Stimulated activated memory B cell treated with anti-CD40 and anti-IgM and Interleukin-4, amounts not matched to agents 10 μg/mL and 1 μg/mL and 100 μg/mL, for 72 hours (primary cell): ENCODE measurements around the gene LPCAT4.

Source experiments
- ATAC-seq: fragments of 150-1000 bp; cut with Tn5 transposase; 2 replicates; pipeline ENCODE4 v1.10.0; 2021
- H3K27ac Mint-ChIP-seq: one replicate; pipeline ENCODE4 v1.8.0; 2022; ENCODE audit warnings: mild to moderate bottlenecking, mixed read lengths
- H3K27me3 Mint-ChIP-seq: one replicate; pipeline ENCODE4 v1.8.0; 2022; ENCODE audit warnings: mixed read lengths
- H3K36me3 Mint-ChIP-seq: one replicate; pipeline ENCODE4 v1.8.0; 2022; ENCODE audit warnings: mixed read lengths
- H3K4me1 Mint-ChIP-seq: one replicate; pipeline ENCODE4 v1.8.0; 2022; ENCODE audit warnings: mixed read lengths
- H3K4me3 Mint-ChIP-seq: one replicate; pipeline ENCODE4 v1.8.0; 2022; ENCODE audit warnings: mild to moderate bottlenecking, moderate library complexity, mixed read lengths
- H3K9me3 Mint-ChIP-seq: one replicate; pipeline ENCODE4 v1.8.0; 2022; ENCODE audit warnings: mixed read lengths

The LPCAT4 gene

GRCh38 chr15:34370129-34370528 is 3.1 kb upstream of the LPCAT4 start:
- no peak for ATAC-seq

GRCh38 chr15:34366271-34367065 is 528 bp downstream of the LPCAT4 start:
- Mint-ChIP-seq H3K4me1 (peaks cover 27% of the 10 kb centered on the region), H3K27me3 (no peaks in the 10 kb centered on the region), H3K27ac (peak overlapping the region; percentile 89), H3K9me3 (no peaks in the 10 kb centered on the region), H3K36me3 (peaks cover 17% of the 10 kb centered on the region), H3K4me3 (peak overlapping the region; percentile 95)
- ATAC-seq: no peak

More at GRCh38 chr15:34370129-34370528, 3.1 kb upstream of the LPCAT4 start:
- Mint-ChIP-seq H3K27ac (peak overlapping the region; percentile 89), H3K36me3 (no peaks in the 10 kb centered on the region), H3K27me3 (no peaks in the 10 kb centered on the region), H3K4me3 (no peak overlapping the region), H3K4me1 (peaks cover 27% of the 10 kb centered on the region), H3K9me3 (no peaks in the 10 kb centered on the region)

DNA sequence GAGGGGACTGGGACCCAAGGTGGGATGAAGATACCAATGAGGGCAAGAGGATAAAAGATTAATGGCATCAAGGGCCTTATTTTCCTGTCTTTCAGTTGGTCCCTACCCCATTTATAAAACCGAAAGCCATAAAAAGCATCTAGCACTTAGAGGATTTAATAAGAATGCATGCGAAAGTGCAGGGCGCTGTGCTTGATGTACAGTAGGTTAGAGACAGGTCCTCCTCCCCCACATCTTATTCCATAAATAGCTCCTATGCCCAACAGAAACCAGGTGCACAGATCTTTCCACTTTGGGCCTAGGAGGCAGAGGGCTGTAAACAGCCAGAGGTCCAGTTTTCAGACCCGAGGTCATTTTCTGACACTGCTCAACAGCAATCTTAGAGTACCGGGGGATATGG is 1.2 kb downstream of the LPCAT4 start:
- no peak for ATAC-seq
- peaks cover 27% of the 10 kb centered on the region for H3K4me1 Mint-ChIP-seq
- no peaks in the 10 kb centered on the region for H3K27me3 Mint-ChIP-seq
- no peaks in the 10 kb centered on the region for H3K9me3 Mint-ChIP-seq
- H3K4me3 Mint-ChIP-seq: peak overlapping the region; percentile 95
- peaks cover 21% of the 10 kb centered on the region for H3K36me3 Mint-ChIP-seq
- peak overlapping the region; percentile 89 for H3K27ac Mint-ChIP-seq

DNA sequence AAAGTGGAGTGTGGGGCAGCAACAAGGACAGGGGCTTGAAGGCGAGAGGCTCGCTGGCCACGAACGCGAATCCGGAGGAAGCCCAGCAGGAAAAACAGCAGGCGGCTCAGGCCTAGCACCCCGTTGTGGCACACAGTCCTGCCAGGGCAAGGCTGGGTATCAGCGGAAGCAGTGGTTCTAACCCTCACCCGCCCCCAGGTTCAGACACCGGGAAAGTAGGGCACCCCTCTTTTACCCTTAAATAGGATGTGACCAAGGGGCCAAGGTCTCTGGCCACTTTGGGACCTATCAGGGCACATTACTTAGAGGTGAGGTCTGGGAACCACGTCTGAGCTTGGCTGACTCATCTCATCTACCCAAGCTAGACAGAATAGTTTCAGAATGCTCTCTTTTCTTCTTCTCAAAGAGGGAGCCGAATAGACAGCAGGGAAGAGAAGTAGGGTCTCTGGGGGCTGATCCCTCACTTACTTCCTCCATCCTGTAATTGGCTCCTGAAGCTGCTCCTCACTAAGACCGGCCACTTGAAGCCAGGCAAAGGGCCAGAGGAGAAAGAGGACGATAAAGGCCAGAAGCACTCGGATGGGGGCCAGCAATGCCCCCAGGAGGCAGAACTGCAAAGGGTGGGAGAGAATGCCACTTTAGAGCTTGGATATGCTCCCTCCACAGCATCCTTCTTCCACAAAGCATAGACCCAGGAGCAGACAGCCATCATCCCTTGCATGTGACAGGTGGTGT is 1.7 kb downstream of the LPCAT4 start:
- ATAC-seq: no peak
- Mint-ChIP-seq H3K9me3 (no peaks in the 10 kb centered on the region), H3K27ac (no peak overlapping the region), H3K4me1 (peaks cover 26% of the 10 kb centered on the region), H3K4me3 (peak overlapping the region; percentile 95), H3K36me3 (peaks cover 24% of the 10 kb centered on the region), H3K27me3 (no peaks in the 10 kb centered on the region)

DNA sequence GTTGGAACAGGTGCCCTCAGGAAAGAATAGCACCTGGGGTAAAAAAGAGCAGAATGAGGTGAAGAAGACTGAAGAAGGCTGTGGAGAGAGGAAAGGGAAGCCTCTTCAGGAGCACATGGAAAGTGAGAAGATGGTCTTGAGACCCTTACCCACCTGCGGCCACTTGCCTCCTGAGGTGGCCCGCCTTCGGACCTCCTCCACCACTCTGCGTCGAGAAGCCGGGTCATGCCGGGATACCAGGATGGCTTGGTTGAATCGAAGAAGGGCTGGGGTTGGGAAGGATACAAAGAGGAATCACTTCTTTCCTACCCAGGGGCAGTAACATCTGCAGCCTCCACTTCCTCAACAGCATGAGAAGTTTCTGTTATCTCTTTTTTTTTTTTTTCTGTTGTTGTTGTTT is 3.0 kb downstream of the LPCAT4 start:
- Mint-ChIP-seq H3K27me3 (no peaks in the 10 kb centered on the region), H3K4me3 (no peak overlapping the region), H3K36me3 (peaks cover 36% of the 10 kb centered on the region), H3K9me3 (no peaks in the 10 kb centered on the region), H3K4me1 (peaks cover 14% of the 10 kb centered on the region), H3K27ac (no peak overlapping the region)
- ATAC-seq: no peak

DNA sequence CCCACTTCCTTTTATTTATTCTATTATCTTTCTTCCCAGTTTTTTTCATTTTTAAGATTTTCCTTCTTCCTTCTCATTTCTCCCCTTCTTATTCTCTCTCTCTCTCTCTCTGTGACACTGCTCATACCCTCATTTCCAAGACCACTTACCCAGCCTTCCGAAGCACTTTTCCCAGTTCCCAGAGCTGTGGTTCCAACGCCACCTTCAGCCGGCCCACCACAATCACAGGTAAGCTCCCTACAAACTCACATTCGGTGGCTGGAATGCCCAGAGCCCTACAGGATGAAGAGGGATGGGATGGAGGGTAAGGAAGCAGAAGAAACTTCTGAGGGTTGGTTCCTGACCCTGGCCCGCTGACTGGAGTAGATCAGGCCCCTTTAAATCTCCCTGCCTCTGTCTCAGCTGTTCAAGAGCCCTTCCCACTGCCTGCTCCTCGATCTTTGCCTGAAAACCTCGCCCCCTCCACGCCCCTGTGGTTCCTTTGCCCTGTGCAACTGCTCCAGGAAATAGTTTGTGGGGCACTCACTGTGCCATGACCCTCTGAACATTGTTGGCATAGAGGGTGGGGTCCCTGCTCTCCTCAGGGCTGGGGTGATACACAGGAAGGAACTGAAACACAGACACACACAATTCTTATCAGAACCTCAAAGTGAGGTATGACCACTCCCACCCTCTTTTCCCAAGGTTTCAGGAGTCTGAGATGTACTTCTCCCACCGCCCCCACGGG is 4.8 kb downstream of the LPCAT4 start:
- ATAC-seq: no peak
- Mint-ChIP-seq H3K9me3 (no peaks in the 10 kb centered on the region), H3K27ac (peak overlapping the region; percentile 42), H3K4me3 (no peak overlapping the region), H3K4me1 (peaks cover 11% of the 10 kb centered on the region), H3K27me3 (no peaks in the 10 kb centered on the region), H3K36me3 (peaks cover 48% of the 10 kb centered on the region)

GRCh38 chr15:34361278-34361677 is 5.7 kb downstream of the LPCAT4 start:
- Mint-ChIP-seq H3K27me3 (no peaks in the 10 kb centered on the region), H3K27ac (no peak overlapping the region), H3K4me1 (peaks cover 10% of the 10 kb centered on the region), H3K36me3 (peaks cover 53% of the 10 kb centered on the region), H3K9me3 (no peaks in the 10 kb centered on the region), H3K4me3 (no peak overlapping the region)
- ATAC-seq: no peak

DNA sequence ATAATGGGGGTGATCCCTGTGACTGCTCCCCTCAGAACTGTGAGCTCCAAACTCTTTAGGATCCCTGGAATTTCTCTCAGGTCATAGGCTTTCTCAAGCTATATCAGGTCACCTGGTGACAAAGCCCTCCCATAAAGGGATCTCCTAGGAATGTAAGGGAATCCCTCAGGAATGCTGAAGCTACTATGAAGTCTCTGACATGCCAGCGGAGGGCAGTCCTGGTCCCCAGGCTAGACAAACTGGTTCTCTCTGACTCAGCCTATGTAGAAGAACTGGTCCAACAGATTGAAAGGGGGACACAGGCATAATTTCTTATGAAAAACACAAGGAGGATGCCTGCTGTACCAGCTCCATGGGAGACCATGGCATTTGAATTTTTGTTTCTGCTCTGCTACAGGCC is 6.7 kb downstream of the LPCAT4 start:
- peaks cover under 1% of the 10 kb centered on the region for H3K4me1 Mint-ChIP-seq
- no peaks in the 10 kb centered on the region for H3K9me3 Mint-ChIP-seq
- no peak overlapping the region for H3K27ac Mint-ChIP-seq
- no peak for ATAC-seq
- H3K27me3 Mint-ChIP-seq: no peaks in the 10 kb centered on the region
- no peak overlapping the region for H3K4me3 Mint-ChIP-seq
- peaks cover 61% of the 10 kb centered on the region for H3K36me3 Mint-ChIP-seq

DNA sequence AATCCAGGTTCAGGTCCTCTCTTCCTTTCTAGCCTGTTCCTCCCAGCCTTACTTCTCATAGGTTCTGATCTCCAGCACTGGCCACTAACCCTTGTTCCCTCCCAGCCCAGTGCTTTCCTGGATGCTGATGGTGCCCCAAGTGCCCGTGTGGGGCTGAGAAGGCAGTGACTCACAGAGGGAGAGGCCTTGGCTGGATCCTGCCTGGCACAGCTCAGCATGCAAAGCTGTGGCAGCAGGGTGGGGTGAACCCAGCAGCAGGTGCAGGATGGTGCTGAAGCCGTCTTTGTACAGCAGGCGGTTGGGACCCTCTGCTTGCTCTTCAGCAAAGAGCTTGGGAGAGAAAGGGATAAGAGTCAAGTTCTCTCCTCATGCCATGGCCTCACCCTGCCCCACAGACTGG is 7.6 kb downstream of the LPCAT4 start:
- Mint-ChIP-seq H3K27me3 (no peaks in the 10 kb centered on the region), H3K27ac (no peak overlapping the region), H3K4me3 (no peak overlapping the region), H3K9me3 (no peaks in the 10 kb centered on the region), H3K36me3 (peaks cover 61% of the 10 kb centered on the region), H3K4me1 (no peaks in the 10 kb centered on the region)
- ATAC-seq: no peak

- Mint-ChIP-seq H3K4me1 (no peaks in the 10 kb centered on the region), H3K9me3 (no peaks in the 10 kb centered on the region), H3K27me3 (no peaks in the 10 kb centered on the region), H3K27ac (no peak overlapping the region), H3K36me3 (peaks cover 61% of the 10 kb centered on the region), H3K4me3 (no peak overlapping the region)
- no peak for ATAC-seq
These were observed 8.0 kb downstream of the LPCAT4 start for GRCh38 chr15:34358948-34359347.

DNA sequence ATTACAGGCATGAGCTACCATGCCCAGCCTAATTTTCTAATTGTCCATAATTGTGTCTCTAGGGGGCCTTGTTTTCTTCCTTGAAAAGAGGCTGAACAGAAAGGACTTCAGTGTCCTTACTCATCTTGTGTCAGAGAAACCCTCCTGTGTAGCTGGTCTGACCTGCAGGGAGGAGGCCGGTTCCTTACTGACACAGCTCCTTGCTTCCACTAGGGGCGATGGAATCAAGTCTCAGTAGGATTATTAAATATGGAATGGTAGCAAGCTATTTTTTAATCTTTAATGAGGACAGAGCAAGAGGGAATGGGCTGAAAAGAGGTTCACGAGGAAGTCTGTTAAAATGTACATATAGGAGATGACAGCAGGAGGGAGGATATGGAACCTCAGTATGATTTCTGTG is 8.6 kb downstream of the LPCAT4 start:
- Mint-ChIP-seq H3K4me3 (no peak overlapping the region), H3K27ac (no peak overlapping the region), H3K27me3 (no peaks in the 10 kb centered on the region), H3K4me1 (no peaks in the 10 kb centered on the region), H3K9me3 (no peaks in the 10 kb centered on the region), H3K36me3 (peaks cover 61% of the 10 kb centered on the region)
- ATAC-seq: no peak

- Mint-ChIP-seq H3K27ac (no peak overlapping the region), H3K36me3 (peaks cover 56% of the 10 kb centered on the region), H3K9me3 (no peaks in the 10 kb centered on the region), H3K4me1 (no peaks in the 10 kb centered on the region), H3K4me3 (no peak overlapping the region), H3K27me3 (no peaks in the 10 kb centered on the region)
- no peak for ATAC-seq
These were observed 9.3 kb downstream of the LPCAT4 start for GRCh38 chr15:34357653-34358052.

GRCh38 chr15:34355241-34355640 is 11.8 kb downstream of the LPCAT4 start:
- H3K9me3 Mint-ChIP-seq: no peaks in the 10 kb centered on the region
- H3K27ac Mint-ChIP-seq: no peak overlapping the region
- ATAC-seq: no peak
- H3K27me3 Mint-ChIP-seq: no peaks in the 10 kb centered on the region
- H3K36me3 Mint-ChIP-seq: peaks cover 36% of the 10 kb centered on the region
- no peak overlapping the region for H3K4me3 Mint-ChIP-seq
- no peaks in the 10 kb centered on the region for H3K4me1 Mint-ChIP-seq

DNA sequence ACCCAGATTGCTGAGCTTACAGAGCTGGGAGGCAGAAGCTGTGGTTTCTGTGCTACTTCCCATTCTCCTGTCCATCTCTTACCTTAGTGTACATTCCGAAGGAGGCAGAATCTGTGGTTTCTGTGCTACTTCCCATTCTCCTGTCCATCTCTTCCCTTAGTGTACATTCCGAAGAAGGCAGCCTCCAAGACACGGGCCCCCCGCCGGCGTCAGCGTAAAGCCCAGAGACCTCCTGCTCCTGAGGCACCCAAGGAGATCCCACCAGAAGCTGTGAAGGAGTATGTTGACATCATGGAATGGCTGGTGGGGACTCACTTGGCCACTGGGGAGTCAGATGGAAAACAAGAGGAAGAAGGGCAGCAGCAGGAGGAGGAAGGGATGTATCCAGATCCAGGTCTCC is 12.7 kb downstream of the LPCAT4 start:
- Mint-ChIP-seq H3K9me3 (no peaks in the 10 kb centered on the region), H3K4me3 (no peak overlapping the region), H3K36me3 (peaks cover 26% of the 10 kb centered on the region), H3K4me1 (no peaks in the 10 kb centered on the region), H3K27me3 (no peaks in the 10 kb centered on the region), H3K27ac (no peak overlapping the region)
- no peak for ATAC-seq

- H3K27ac Mint-ChIP-seq: no peak overlapping the region
- no peak overlapping the region for H3K4me3 Mint-ChIP-seq
- no peaks in the 10 kb centered on the region for H3K27me3 Mint-ChIP-seq
- ATAC-seq: no peak
- H3K9me3 Mint-ChIP-seq: no peaks in the 10 kb centered on the region
- peaks cover 20% of the 10 kb centered on the region for H3K36me3 Mint-ChIP-seq
- no peaks in the 10 kb centered on the region for H3K4me1 Mint-ChIP-seq
These were observed 13.4 kb downstream of the LPCAT4 start for GRCh38 chr15:34353627-34354026.
